Stomach (tissue), 9 donors: ENCODE measurements around the gene ENTPD8. TPM values are rescaled to one million over a fixed set of nuclear protein-coding genes. Genes with fewer than 3 reads are reported as not detected.

Experiments
- DNase-seq, 2 donors: peaks; one replicate each; pipeline versions ENCODE4 v3.0.0 to v3.0.0-alpha.2; 2013 to 2019
- H3K27ac ChIP-seq, 5 donors: fragments of 200-600 bp in 4 of 5; sonication (generic) in 4 of 5; one replicate each; pipeline ENCODE4 v1.5.1; 2013 to 2019; ENCODE audit warnings: mild to moderate bottlenecking in 1 of 5, moderate library complexity in 1 of 5
- H3K27me3 ChIP-seq, 3 donors: fragments of 200-600 bp; sonication (generic); one replicate each; pipeline ENCODE4 v1.5.1; 2017 to 2019; ENCODE audit warnings: mixed run types in 1 of 3
- H3K36me3 ChIP-seq, 4 donors: fragments of 200-600 bp; sonication (generic); 1 replicate in 3 of 4; 2 replicates in 1 of 4; pipeline ENCODE4 v1.5.1; 2016 to 2019
- H3K4me1 ChIP-seq, 4 donors: fragments of 200-600 bp; sonication (generic); one replicate each; pipeline ENCODE4 v1.5.1; 2016 to 2019
- H3K4me3 ChIP-seq, 4 donors: fragments of 200-600 bp; sonication (generic) in 3 of 4; one replicate each; pipeline ENCODE4 v1.5.1; 2016 to 2019; ENCODE audit warnings: mild to moderate bottlenecking in 1 of 4
- H3K9me3 ChIP-seq, 4 donors: fragments of 200-600 bp; sonication (generic); one replicate each; pipeline ENCODE4 v1.5.1; 2016 to 2019
- CTCF ChIP-seq, 7 experiments: fragments of 450-650 bp in 4 of 7; fragments of 200-600 bp in 3 of 7; sonication (generic) in 3 of 7; IDR thresholded peaks; one replicate each; pipeline ENCODE4 v1.5.1; 2016 to 2019; ENCODE audit warnings: antibody characterized with exemption in 7 of 7, control low read depth in 2 of 7, mild to moderate bottlenecking in 1 of 7
- EP300 ChIP-seq: sonication (generic); formaldehyde crosslinking; IDR thresholded peaks from one replicate; pipeline ENCODE4 v1.6.1; 2017; ENCODE audit warnings: antibody characterized with exemption
- POLR2A ChIP-seq, 4 donors: fragments of 450-650 bp; IDR thresholded peaks; one replicate each; pipeline ENCODE4 v1.6.1; 2016; ENCODE audit warnings: antibody characterized with exemption in 4 of 4, control low read depth in 2 of 4, mild to moderate bottlenecking in 1 of 4, moderate library complexity in 1 of 4
- POLR2AphosphoS5 ChIP-seq, 3 donors: sonication (generic); formaldehyde crosslinking; IDR thresholded peaks; one replicate each; pipeline ENCODE4 v1.6.1; 2016; ENCODE audit warnings: antibody characterized with exemption in 3 of 3
- WGBS, 5 donors: extraction: QIAGEN DNeasy Blood & Tissue Kit in 3 of 5; methylation state at CpG; one replicate each; pipeline versions ENCODE4 v1.1.5 to v1.1.7; 2013 to 2018; 5-methylcytosine and 5-hydroxymethylcytosine counted together
- intact Hi-C: fragments of 100-400 bp; cut with DNase I; formaldehyde crosslinking; loops from one replicate; pipeline ENCODE4 v1.15.1; 2023; ENCODE audit warnings: low total_unique reads
- polyA plus RNA-seq, 3 donors: library from polyadenylated mRNA; stranded (reverse); fragments of 200-250 nt; gene quantifications; one replicate each; pipeline ENCODE4 v1.2.3, GENCODE V29; 2013
- total RNA-seq, 5 donors: library from RNA; depleted of rRNA; stranded (reverse); fragments of >200 nt; gene quantifications; one replicate each; pipeline versions ENCODE4 v1.1.0 to v1.2.3, GENCODE V29; 2014 to 2016
- donor health status: healthy with polysubstance abuse.
- donor health status: Bipolar disorder and iron deficiency.
- donor health status: healthy.

The ENTPD8 gene
- total and polyA plus RNA-seq, 8 donors: 0.89 to 37.9 (median 6.8) TPM

GRCh38 chr9:137408651-137409405, 32.3 kb downstream of the ENTPD8 start:
- no peak for TF ChIP-seq EP300
- no peak for TF ChIP-seq POLR2A (IDR thresholded peaks at IDR 0.05)
- TF ChIP-seq POLR2AphosphoS5 (IDR thresholded peaks at IDR 0.05): no peak
- no peak for TF ChIP-seq CTCF (IDR thresholded peaks at IDR 0.05)
- Histone ChIP-seq H3K36me3 (no peaks in the 10 kb centered on the region), H3K27ac (no peak overlapping the region), H3K9me3 (no peaks in the 10 kb centered on the region), H3K4me3 (no peak overlapping the region), H3K4me1 (peaks cover 29 to 52% (median 46%) of the 10 kb centered on the region in 4 donors), H3K27me3 (peaks cover 0 to 19% (median 5%) of the 10 kb centered on the region in 3 donors)
- WGBS, 5 donors: 92 to 95% (median 94%) methylated on average over 17 to 24 of the region's 24 CpGs
- no peak for DNase-seq
- intact Hi-C loops: loop anchor here (10.0 kb wide), 1 partner anchor 104 kb away; the partner anchor contains the start of gene NRARP

GRCh38 chr9:137407590-137408300, 33.4 kb downstream of the ENTPD8 start:
- intact Hi-C loops: loop anchor here (10.0 kb wide), 1 partner anchor 103 kb away; the partner anchor contains the start of gene NRARP
- Histone ChIP-seq H3K9me3 (no peaks in the 10 kb centered on the region), H3K27ac (peak overlapping the region in 4 of 5 donors; percentile 9 to 67 (median 37)), H3K4me1 (peaks cover 29 to 47% (median 44%) of the 10 kb centered on the region in 4 donors), H3K27me3 (peaks cover 0 to 19% (median 5%) of the 10 kb centered on the region in 3 donors), H3K36me3 (no peaks in the 10 kb centered on the region), H3K4me3 (peak overlapping the region; percentile 39 to 47 (median 40))
- WGBS, 5 donors: 45 to 63% (median 58%) methylated on average over 22 to 31 of the region's 31 CpGs
- peak in 1 of 2 donors; percentile 71 for DNase-seq
- TF ChIP-seq POLR2A (IDR thresholded peaks at IDR 0.05): no peak
- TF ChIP-seq EP300: no peak
- TF ChIP-seq CTCF (IDR thresholded peaks at IDR 0.05): no peak
- TF ChIP-seq POLR2AphosphoS5 (IDR thresholded peaks at IDR 0.05): no peak

GRCh38 chr9:137406876-137407589, 34.1 kb downstream of the ENTPD8 start:
- intact Hi-C loops: loop anchor here (10.0 kb wide), 1 partner anchor 102 kb away; the partner anchor contains the start of gene NRARP
- peak; percentile 79 to 94 for DNase-seq
- Histone ChIP-seq H3K27me3 (peaks cover 0 to 19% (median 5%) of the 10 kb centered on the region in 3 donors), H3K4me3 (peak overlapping the region; percentile 39 to 47 (median 40)), H3K4me1 (peaks cover 28 to 40% (median 37%) of the 10 kb centered on the region in 4 donors), H3K9me3 (no peaks in the 10 kb centered on the region), H3K27ac (peak overlapping the region in 4 of 5 donors; percentile 9 to 67 (median 37)), H3K36me3 (no peaks in the 10 kb centered on the region)
- 4 to 15% (median 5%) methylated on average over 9 to 59 of the region's 63 CpGs for WGBS, 5 donors
- TF ChIP-seq EP300: no peak
- no peak for TF ChIP-seq POLR2AphosphoS5 (IDR thresholded peaks at IDR 0.05)
- peak in 5 of 7 experiments; percentile 29 to 80 (median 72) for TF ChIP-seq CTCF (IDR thresholded peaks at IDR 0.05)
- TF ChIP-seq POLR2A (IDR thresholded peaks at IDR 0.05): no peak
